ENCODE data around the gene LIX1L.
"Not testable (repeated sequence)": the region's sequence is repeated elsewhere in the genome, so short reads cannot be mapped to it uniquely, and the experiment has no call there.

The LIX1L gene

DNA sequence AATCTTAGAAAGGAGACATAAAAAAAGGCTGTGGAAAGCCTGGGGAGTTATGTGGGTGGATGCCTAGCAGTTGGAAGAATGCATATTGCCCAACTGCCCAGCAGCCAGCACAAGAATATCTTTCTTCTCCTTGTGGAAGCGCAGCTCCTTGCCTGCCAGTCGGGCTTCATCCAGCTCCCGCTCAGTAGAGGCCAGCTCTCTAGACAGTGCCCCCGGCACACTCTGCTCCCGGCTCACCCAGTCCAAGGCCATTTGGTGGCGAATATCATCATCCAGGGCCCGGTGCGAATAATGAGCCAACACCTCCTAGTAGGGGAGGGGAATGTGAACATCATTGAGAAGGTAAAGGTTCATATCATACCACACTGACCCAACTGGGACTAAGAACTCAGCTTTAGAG lies 21.6 kb downstream of the LIX1L start:
- Histone ChIP-seq H3K4me2 (no peak overlapping the region), H3K27me3 (ENCODE audit: insufficient read depth, low read depth) (no peaks in the 10 kb centered on the region), H4K20me1 (ENCODE audit: insufficient read depth) (no peaks in the 10 kb centered on the region), H3K4me3 (IDR thresholded peaks at IDR 0.05; ENCODE audit: insufficient read depth, low read depth, low read length) (no peak overlapping the region), H2AFZ (ENCODE audit: low read depth) (no peak overlapping the region), H3K79me2 (ENCODE audit: insufficient read depth, low read depth) (no peaks in the 10 kb centered on the region), H3K9ac (no peak overlapping the region), H3K27ac (no peak overlapping the region), H3K36me3 (ENCODE audit: insufficient read depth) (no peaks in the 10 kb centered on the region), H3K4me1 (ENCODE audit: low read depth, poor library complexity, severe bottlenecking) (peaks cover 18% of the 10 kb centered on the region)
- TF ChIP-seq, protein P1, sequence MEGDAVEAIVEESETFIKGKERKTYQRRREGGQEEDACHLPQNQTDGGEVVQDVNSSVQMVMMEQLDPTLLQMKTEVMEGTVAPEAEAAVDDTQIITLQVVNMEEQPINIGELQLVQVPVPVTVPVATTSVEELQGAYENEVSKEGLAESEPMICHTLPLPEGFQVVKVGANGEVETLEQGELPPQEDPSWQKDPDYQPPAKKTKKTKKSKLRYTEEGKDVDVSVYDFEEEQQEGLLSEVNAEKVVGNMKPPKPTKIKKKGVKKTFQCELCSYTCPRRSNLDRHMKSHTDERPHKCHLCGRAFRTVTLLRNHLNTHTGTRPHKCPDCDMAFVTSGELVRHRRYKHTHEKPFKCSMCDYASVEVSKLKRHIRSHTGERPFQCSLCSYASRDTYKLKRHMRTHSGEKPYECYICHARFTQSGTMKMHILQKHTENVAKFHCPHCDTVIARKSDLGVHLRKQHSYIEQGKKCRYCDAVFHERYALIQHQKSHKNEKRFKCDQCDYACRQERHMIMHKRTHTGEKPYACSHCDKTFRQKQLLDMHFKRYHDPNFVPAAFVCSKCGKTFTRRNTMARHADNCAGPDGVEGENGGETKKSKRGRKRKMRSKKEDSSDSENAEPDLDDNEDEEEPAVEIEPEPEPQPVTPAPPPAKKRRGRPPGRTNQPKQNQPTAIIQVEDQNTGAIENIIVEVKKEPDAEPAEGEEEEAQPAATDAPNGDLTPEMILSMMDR (conservative IDR thresholded peaks at IDR 0.05; ENCODE audit: low read depth, low read length): no peak

DNA sequence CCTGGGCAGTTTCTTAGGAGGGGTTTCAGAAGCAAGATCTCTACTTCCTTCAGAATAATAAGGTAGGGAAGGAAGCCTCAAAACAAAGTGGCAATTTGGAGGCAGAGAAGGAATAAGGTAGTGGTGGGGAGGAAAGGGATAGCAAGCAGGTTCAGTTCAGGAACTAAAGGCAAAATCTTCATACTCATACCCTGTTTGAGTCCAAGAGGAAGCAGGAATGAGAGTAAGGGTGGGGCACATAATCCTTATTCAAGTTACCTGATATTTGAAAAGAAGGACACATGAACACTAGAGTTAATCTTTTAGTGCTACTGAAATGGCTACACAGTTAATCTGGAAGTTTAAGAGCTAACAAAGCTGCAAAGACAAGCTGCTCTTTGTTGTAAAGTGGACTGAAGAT lies 22.1 kb downstream of the LIX1L start:
- no peak overlapping the region for H3K9ac ChIP-seq
- H3K79me2 ChIP-seq (ENCODE audit: insufficient read depth, low read depth): no peaks in the 10 kb centered on the region
- H4K20me1 ChIP-seq (ENCODE audit: insufficient read depth): no peaks in the 10 kb centered on the region
- TF ChIP-seq, protein P1 (conservative IDR thresholded peaks at IDR 0.05; ENCODE audit: low read depth, low read length): no peak
- no peaks in the 10 kb centered on the region for H3K36me3 ChIP-seq (ENCODE audit: insufficient read depth)
- H2AFZ ChIP-seq (ENCODE audit: low read depth): no peak overlapping the region
- H3K27ac ChIP-seq: no peak overlapping the region
- peaks cover 18% of the 10 kb centered on the region for H3K4me1 ChIP-seq (ENCODE audit: low read depth, poor library complexity, severe bottlenecking)
- H3K4me2 ChIP-seq: no peak overlapping the region
- H3K27me3 ChIP-seq (ENCODE audit: insufficient read depth, low read depth): no peaks in the 10 kb centered on the region
- H3K4me3 ChIP-seq (IDR thresholded peaks at IDR 0.05; ENCODE audit: insufficient read depth, low read depth, low read length): no peak overlapping the region

DNA sequence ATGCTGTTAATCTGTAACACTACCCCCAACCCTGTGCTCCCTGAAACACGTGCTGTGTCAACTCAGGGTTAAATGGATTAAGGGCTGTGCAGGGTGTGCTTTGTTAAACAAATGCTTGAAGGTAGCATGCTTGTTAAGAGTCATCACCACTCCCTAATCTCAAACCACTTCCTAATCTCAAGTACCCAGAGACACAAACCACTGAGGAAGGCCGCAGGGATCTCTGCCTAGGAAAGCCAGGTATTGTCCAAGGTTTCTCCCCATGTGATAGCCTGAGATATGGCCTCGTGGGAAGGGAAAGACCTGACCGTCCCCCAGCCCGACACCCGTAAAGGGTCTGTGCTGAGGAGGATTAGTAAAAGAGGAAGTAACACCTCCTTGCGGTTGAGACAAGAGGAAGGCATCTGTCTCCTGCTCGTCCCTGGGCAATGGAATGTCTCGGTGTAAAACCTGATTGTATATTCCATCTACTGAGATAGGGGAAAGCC lies 25.3 kb downstream of the LIX1L start:
- H3K27me3 ChIP-seq (ENCODE audit: insufficient read depth, low read depth); H3K27ac ChIP-seq; H3K4me3 ChIP-seq (IDR thresholded peaks at IDR 0.05; ENCODE audit: insufficient read depth, low read depth, low read length); H3K4me2 ChIP-seq; H2AFZ ChIP-seq (ENCODE audit: low read depth); H4K20me1 ChIP-seq (ENCODE audit: insufficient read depth); H3K9ac ChIP-seq; H3K36me3 ChIP-seq (ENCODE audit: insufficient read depth): not testable (repeated sequence)
- Histone ChIP-seq H3K79me2 (ENCODE audit: insufficient read depth, low read depth) (peaks cover 11% of the 10 kb centered on the region; the same call in 1 of the 2 replicates), H3K4me1 (ENCODE audit: low read depth, poor library complexity, severe bottlenecking) (peaks cover 19% of the 10 kb centered on the region)

DNA sequence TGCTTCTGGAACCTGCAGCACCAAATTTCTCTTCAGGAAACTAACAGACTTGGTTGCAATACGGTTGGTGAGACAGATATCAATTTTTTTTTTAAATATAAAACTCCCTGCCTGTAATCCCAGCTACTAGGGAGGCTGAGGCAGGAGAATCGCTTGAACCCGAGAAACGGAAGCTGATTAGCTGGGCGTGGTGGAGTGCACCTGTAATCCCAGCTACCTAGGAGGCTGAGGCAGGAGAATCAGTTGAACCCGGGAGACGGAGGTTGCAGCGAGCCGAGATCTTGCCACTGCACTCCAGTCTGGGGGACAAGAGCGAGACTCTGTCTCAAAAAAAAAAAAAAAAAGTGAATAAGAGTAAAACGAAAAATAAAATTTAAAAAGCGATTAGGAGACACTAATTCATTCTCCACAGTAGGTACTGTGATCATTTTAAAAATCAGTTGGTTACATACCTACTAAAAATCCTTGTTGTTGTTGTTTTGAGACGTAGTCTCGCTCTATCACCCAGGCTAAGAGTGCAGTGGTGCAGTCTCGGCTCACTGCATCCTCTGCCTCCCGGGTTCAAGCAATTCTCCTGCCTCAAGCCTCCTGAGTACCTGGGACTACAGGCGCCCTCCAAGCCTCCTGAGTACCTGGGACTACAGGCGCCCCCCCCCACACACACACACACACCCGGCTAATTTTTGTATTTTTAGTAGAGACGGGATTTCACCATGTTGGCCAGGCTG lies 29.7 kb downstream of the LIX1L start:
- Histone ChIP-seq H4K20me1 (ENCODE audit: insufficient read depth) (no peaks in the 10 kb centered on the region), H3K4me1 (ENCODE audit: low read depth, poor library complexity, severe bottlenecking) (peaks cover 18% of the 10 kb centered on the region), H3K79me2 (ENCODE audit: insufficient read depth, low read depth) (peaks cover 28% of the 10 kb centered on the region), H3K36me3 (ENCODE audit: insufficient read depth) (peaks cover 7% of the 10 kb centered on the region; the same call in 1 of the 2 replicates), H3K9ac (peak overlapping the region; percentile 80), H2AFZ (ENCODE audit: low read depth) (peak overlapping the region; percentile 73), H3K27ac (peak overlapping the region; percentile 75), H3K4me2 (peak overlapping the region; percentile 89), H3K27me3 (ENCODE audit: insufficient read depth, low read depth) (no peaks in the 10 kb centered on the region), H3K4me3 (IDR thresholded peaks at IDR 0.05; ENCODE audit: insufficient read depth, low read depth, low read length) (peak overlapping the region; percentile 100)
- TF ChIP-seq, protein P1 (conservative IDR thresholded peaks at IDR 0.05; ENCODE audit: low read depth, low read length): no peak

All from KMS-11 (cell line).